Calu3 (cell line): Measurements from ENCODE around the gene HIF1AN. TPM values are rescaled to one million over a fixed set of nuclear protein-coding genes. Genes with fewer than 3 reads are reported as not detected.

Experiments
- BruUV-seq: library from RNA; stranded (reverse); fragments of 400-500 nt; replicated peaks from 2 replicates; lab custom pipeline; 2021; lab: Mats Ljungman, UMichigan
- CTCF ChIA-PET: fragments of 300-600 bp; sonication (Branson Sonifier 250); formaldehyde crosslinking; loops from one replicate; lab custom pipeline; 2022; ENCODE audit warnings: antibody characterized with exemption; lab: Charles Lee
- DNase-seq: peaks from one replicate; pipeline ENCODE4 v3.0.0; 2022
- H3K27ac Mint-ChIP-seq: one replicate; pipeline ENCODE4 v1.8.0; 2022; ENCODE audit warnings: mixed read lengths; ENCODE audit not compliant: unreplicated experiment
- H3K27me3 Mint-ChIP-seq: one replicate; pipeline ENCODE4 v1.8.0; 2022; ENCODE audit warnings: mixed read lengths; ENCODE audit not compliant: unreplicated experiment
- H3K36me3 Mint-ChIP-seq: one replicate; pipeline ENCODE4 v1.8.0; 2022; ENCODE audit warnings: mild to moderate bottlenecking, moderate library complexity, mixed read lengths; ENCODE audit not compliant: insufficient read depth, unreplicated experiment
- H3K4me1 Mint-ChIP-seq: one replicate; pipeline ENCODE4 v1.8.0; 2022; ENCODE audit warnings: mild to moderate bottlenecking, low read depth, mixed read lengths; ENCODE audit not compliant: unreplicated experiment
- H3K4me3 Mint-ChIP-seq: one replicate; pipeline ENCODE4 v1.8.0; 2022; ENCODE audit warnings: mild to moderate bottlenecking, low read depth, moderate library complexity, mixed read lengths; ENCODE audit not compliant: unreplicated experiment
- H3K9me3 Mint-ChIP-seq: one replicate; pipeline ENCODE4 v1.8.0; 2022; ENCODE audit warnings: low read depth, mixed read lengths; ENCODE audit not compliant: unreplicated experiment
- CTCF ChIP-seq: fragments of 200-600 bp; IDR thresholded peaks from one replicate; pipeline ENCODE4 v1.8.0; 2022; ENCODE audit warnings: antibody characterized with exemption; ENCODE audit not compliant: unreplicated experiment
- intact Hi-C: fragments of 100-400 bp; cut with micrococcal nuclease; formaldehyde crosslinking; loops from one replicate; pipeline ENCODE4 v1.10.0; 2022; ENCODE audit not compliant: unreplicated experiment
- total RNA-seq: library from RNA; stranded (reverse); gene quantifications from 2 replicates; pipeline ENCODE4 v1.2.3, GENCODE V29; 2022

Gene HIF1AN
- total RNA-seq, 1 experiment from 2014 or later: 36.3 TPM

- TF ChIP-seq CTCF: no peak
- CTCF ChIA-PET: no interaction called here
- H3K36me3 Mint-ChIP-seq: peaks cover 7% of the 10 kb centered on the region
- DNase-seq: no peak
- no peak overlapping the region for H3K27ac Mint-ChIP-seq
- H3K4me1 Mint-ChIP-seq: no peaks in the 10 kb centered on the region
- H3K27me3 Mint-ChIP-seq: no peaks in the 10 kb centered on the region
- no peaks in the 10 kb centered on the region for H3K9me3 Mint-ChIP-seq
- intact Hi-C loops: no loop called here
- no peak overlapping the region for H3K4me3 Mint-ChIP-seq
- no TSS peak for BruUV-seq
Observed at GRCh38 chr10:100565206-100565985, 29.7 kb downstream of the HIF1AN start.

- intact Hi-C loops: no loop called here
- TF ChIP-seq CTCF: no peak
- Mint-ChIP-seq H3K27ac (no peak overlapping the region), H3K4me1 (no peaks in the 10 kb centered on the region), H3K27me3 (no peaks in the 10 kb centered on the region), H3K36me3 (peaks cover 7% of the 10 kb centered on the region), H3K4me3 (no peak overlapping the region), H3K9me3 (no peaks in the 10 kb centered on the region)
- CTCF ChIA-PET: no interaction called here
- no peak for DNase-seq
- BruUV-seq: no TSS peak
Observed at GRCh38 chr10:100566561-100566960, 30.8 kb downstream of the HIF1AN start.

DNA sequence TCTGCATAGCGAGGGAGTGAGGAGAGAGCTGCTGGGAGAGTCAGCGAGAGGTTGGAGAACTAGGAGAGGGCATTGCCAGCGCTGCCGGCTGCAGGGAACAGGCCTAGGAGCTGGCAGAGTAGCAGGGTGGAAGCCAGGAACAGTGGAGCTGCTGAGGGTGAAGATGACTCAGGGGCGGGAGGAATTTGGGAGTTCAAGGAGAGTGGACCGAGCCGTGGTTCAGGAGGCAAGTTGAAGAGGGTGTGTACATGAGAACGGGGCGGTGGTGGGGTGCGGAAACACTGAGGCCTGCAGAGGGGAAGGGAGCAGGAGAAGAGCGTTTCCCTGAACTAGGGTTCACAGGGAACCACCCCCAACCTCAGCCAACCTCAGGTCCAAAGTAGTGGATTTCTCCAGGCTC, 31.5 kb downstream of the HIF1AN start:
- BruUV-seq: no TSS peak
- intact Hi-C loops: no loop called here
- CTCF ChIA-PET: no interaction called here
- DNase-seq: no peak
- no peak for TF ChIP-seq CTCF
- peaks cover under 1% of the 10 kb centered on the region for H3K36me3 Mint-ChIP-seq
- H3K27ac Mint-ChIP-seq: no peak overlapping the region
- no peak overlapping the region for H3K4me3 Mint-ChIP-seq
- H3K27me3 Mint-ChIP-seq: no peaks in the 10 kb centered on the region
- no peaks in the 10 kb centered on the region for H3K9me3 Mint-ChIP-seq
- H3K4me1 Mint-ChIP-seq: no peaks in the 10 kb centered on the region

DNA sequence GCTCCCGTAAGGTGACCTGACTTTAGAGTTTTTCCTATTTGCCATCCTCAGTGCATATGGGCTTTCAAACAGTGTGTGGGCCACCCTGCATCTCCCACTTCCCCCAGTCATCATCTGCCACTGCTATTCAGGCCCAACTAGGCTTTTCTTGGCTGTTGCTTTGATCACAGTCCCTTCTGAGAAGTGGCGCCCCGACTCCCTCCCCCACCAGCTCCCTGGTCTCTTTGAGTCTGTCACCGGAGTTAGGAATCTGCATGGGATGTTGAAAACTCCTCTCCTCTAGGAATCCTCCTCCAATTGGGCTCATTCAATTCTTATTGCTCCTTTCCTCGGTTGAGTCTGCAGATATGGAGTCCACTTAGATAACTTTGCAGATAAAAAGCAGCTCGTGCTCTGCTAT, 32.1 kb downstream of the HIF1AN start:
- Mint-ChIP-seq H3K4me1 (no peaks in the 10 kb centered on the region), H3K36me3 (no peaks in the 10 kb centered on the region), H3K4me3 (no peak overlapping the region), H3K9me3 (no peaks in the 10 kb centered on the region), H3K27ac (no peak overlapping the region), H3K27me3 (no peaks in the 10 kb centered on the region)
- CTCF ChIA-PET: no interaction called here
- TF ChIP-seq CTCF: no peak
- intact Hi-C loops: no loop called here
- DNase-seq: no peak
- BruUV-seq: no TSS peak
